Ammon's horn (tissue), 1 donor: Measurements from ENCODE around the gene DHRS12.

Experiments used
- DNase-seq: peaks from one replicate; pipeline ENCODE4 v3.0.0-alpha.2; 2016; ENCODE audit warnings: low spot score

DHRS12 gene

GRCh38 chr13:51807041-51807440 is 3.1 kb upstream of the DHRS12 start:
- DNase-seq, result no peak

DNA sequence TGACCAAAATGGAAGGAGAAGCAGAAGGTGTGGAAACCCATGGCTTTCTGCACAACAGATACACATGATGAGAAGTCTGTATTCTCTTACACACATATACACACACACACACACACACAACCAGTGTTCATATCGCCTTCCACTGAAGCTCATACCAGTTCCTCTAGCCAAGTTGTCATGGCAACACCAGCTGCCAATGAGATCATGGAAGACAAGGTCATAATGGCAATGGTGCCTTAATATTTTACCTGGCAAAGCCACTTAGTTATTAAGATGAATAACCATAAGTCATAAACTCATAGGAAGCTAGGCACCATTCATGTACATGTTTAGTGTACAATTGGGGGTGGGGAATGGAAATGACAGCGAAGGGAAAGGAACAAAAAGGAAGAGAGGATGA is 2.6 kb upstream of the DHRS12 start:
- peak; percentile 50 for DNase-seq

DNA sequence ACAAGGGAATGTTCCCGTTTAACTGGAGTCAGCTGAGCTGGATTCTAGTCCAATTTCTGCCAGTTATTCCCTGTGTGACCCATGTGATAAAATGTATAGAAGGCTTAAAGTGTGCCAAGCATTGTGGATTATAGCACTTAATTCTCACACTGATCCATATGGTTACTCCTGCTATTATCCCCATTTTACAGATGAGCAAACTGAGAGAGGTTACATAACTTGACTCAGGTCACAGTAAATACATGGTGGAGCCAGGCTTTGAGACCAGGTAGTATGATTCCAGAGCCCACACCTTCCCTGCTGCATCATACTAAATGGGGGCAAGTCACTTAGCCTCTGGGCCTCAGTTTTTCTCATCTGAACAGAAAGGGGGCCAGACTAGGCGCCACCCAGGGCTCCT is 2.0 kb upstream of the DHRS12 start:
- DNase-seq, result no peak

DNA sequence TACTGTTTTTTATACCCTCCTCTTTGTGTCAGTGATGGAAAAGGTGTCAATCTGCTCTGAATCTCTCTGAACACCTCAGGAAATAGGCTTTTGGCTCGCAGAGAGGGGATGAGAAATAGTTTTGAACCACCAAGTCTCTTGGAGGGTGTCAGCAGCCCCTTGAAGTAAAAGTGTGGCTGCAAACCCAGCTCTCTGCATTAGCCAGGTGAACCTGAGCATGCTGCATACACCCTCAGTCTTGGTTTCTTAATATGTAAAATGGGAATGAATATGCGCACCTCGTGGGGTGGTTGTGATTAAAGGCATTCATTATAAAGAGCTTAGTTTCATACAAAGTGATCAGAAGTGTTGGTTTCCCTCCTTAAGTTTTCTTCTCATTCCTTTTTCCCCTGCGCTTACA is 1.4 kb upstream of the DHRS12 start:
- no peak for DNase-seq

DNA sequence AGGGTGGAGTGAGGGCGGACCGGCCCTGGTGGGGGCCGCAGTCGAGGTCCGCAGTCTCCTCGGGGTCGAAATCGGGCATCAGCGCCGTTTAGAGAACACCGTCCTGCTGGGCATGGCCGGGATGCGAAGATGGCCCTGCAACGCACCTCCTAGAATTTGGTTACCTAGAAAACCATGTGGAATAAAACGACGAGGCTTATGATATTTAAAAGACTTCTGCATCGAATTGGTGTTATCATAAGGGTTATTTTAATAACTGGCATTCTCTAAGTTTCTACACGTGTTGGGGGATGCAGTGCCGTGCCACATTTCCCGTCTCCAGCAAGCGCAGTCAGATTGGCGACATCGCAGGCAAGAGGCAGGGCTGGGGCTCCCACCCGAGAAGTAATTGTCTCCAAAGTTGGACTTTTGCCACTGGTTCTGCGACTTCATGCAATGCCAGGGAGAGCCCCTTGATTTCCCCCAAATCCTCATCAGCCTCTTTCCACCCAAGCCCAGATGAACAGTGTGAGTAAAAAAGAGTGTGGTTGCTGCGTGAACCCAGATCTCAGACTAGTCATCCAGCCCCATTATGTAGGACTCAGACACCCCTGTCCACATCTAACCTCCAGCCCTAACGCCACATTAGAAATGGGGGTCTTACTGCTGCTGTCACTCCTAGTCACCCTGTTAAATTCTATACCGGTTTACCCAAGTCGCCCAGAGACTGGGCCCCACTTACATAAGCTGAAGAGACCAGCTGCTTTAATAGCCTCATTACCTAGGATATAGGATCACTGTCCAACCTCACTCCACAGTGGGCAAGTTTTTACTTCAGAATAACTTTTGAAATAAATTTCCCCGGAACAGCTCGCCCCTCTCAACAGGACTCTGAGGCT is 571 bp upstream of the DHRS12 start:
- peak; percentile 56 for DNase-seq

- no peak for DNase-seq
These were observed 1.1 kb downstream of the DHRS12 start for GRCh38 chr13:51802631-51803418.

DNA sequence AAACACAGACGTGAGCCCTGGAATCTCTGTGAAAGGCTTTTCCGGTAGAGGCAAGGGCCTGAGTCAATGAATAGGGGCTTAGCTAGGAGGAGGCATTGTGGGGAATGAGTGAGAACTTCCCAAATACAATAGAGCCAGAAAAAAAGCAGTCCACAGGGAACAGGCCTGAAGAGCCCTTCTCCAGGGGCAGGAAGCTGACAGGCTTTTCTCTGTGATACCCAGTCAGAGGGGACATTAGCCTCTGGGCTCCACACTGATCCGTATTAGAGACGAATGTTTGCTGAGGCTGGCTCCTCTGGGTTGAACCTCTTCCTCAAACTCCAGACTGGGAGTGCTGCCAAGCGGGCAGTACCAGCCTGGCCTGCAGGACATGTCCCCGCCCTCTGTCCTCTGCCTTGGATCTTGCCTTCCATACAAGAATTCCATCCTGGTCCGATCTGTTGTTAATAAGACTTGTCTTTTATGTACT is 2.3 kb downstream of the DHRS12 start:
- peak; percentile 91 for DNase-seq

GRCh38 chr13:51800486-51800885 is 3.5 kb downstream of the DHRS12 start:
- DNase-seq, result no peak

GRCh38 chr13:51799261-51799660 is 4.7 kb downstream of the DHRS12 start:
- DNase-seq, result no peak

DNA sequence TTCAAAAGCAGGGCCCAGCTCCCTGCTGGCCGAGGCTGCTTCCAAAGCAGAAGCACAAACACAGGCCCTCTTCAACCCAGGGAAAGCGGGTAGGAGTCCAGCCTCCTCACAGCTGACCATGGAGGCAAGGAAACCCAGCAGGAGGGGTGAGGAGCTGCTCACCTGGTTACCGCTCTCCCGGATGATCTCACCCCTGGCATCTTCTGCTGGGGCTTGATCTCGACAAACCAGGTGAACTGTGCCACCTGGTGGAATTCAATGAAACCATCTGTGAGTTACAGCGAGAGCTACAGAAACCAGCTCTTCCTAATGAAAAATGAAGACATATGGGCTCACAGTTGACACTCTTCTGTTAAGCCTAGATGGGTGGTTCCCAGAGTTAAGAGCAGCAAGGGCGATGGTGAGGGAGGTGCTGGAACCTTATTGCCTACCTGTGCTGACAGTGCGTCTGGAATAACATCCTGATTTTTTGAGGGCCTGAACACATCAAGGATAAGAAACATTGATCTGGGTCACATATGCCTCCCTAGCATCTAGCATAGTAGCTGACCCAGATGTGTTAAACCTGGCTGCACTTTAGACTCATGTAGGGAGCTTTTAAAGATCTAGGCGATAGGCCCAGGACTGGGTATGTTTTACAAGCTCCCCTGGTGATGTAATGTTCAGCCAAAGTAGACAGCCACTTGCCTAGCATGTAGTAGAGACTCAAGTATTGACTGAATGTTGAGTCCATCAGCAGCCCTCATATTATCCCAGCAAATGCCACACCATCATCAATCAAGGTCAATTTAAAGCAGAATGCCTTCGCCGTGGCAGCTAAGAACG is 6.1 kb downstream of the DHRS12 start:
- peak; percentile 72 for DNase-seq

DNA sequence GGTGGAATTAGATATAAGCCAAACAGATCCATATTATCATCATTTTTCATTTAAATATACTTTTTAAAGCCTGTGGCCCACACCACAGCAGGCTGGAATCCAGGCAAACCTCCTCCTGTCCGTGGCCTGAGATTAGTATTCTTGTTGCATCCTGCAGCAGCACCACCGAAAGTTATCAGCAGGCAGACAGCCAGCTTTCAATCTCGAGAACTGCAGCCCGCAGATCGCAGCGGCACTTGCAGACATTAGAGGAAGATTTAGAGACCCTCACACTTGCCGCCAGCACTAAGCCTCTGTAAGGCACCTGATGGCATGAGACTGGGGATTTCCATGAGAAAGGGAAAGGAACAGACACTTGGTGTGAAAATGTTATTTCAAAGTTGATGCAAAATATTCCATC is 7.4 kb downstream of the DHRS12 start:
- no peak for DNase-seq

DNA sequence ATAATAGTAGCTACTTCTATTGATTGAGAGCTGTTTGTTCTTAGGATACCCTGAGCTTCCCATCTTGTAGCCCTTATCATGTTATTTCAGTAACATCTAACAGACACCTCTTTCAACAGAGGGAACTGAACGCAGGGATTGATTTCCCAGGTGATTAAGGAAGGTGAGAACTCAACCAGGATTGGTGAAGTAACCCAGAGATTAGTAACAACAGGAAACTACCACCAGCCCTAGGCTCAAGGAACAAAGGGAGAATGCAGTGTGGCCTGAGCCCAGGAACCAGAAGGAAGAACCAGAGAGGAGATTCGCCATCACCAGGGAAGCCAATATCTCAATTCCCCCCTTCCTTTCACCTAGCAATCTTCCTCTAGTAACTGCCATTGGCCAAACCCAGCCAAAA is 8.5 kb downstream of the DHRS12 start:
- no peak for DNase-seq

DNA sequence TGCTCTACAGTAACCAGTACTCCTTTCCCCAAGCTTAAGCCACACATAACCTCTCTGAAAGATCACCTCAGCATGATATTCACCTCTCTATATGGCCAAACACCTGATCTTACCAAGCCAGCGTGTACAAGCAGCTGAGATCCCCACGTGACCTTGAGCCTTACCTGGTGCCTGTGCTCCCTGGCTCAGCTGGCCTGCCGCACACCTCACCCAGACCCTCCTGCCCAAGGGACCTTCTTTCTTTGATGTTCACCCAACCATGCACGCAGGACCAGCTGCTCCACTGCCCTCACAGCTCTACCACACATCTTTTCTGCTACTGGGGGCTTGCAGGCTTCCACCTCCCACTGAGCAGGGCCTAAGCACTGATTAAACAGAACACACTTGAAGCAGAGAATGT is 9.0 kb downstream of the DHRS12 start:
- no peak for DNase-seq

DNA sequence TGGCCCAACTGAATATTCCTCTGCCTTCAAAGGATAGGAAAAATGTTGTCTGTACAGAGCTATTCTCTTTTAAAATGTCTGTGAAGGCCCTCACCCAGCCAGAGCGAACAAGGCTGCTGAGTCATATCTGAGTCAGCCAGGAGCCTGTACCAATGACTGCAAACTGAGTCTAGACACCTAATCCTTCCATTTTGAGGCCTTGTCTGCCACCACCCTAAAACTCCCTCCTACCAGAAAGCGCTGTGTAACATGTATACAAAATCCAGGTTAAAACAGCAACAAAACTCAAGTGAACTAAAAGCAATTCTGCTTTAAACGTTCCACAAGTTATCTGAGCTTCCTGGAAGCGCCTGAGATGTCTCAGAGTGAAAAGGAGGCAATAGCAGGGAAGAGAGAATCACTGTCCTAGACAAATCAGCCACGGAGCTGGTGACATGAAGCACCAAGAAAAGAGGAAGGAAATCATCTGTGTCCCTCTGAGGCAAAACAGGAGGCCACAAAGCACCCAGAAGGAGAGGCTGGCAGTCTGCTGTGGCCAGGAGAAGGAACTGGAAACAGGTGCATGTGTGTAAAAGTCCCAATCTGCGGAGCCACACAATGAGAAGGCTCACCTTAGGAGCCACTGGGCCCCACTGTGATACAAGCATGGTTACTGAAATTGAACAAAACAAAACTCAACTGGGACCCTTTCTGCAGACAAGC is 10.2 kb downstream of the DHRS12 start:
- DNase-seq, result peak; percentile 72

DNA sequence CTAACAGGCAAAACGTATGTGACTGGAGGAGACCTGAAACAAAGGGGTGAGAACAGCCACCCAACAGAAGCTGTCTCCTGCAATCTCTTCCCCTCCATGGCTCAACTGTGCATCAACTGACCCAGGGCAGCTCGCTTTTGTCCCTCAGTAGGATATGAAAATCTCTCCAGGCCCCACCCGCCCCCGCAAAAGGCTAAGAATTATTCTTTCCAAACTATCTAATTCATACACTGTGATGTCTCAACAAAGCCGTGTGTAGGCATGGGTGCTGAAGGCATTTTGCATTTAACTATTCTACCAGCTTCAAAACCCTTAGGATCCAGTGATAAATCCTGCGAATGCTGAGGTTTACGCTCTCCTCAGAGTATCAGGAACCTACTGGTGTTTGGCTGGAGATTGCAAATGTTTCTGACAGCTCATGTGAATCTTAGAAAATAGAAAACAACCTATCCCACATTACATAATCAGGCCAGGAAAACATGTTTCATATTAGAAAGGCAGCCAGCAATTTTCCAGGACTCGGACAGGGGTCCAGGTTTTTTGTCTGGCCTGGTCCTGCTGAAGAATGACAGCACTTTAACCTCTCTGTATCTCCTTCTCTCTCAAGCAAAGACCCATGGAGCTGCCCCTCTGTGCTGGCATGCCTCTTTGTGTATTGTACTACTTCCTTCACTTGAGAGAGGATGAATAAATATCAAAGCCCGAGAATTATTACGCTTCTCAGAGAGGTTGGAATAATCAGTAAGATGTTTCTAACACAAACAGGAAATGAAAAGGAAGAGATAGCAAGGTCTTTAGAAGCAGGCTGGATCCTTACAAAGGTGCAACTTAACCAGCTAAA is 17.3 kb downstream of the DHRS12 start:
- DNase-seq, result no peak

- DNase-seq, result peak; percentile 66
These were observed 18.1 kb downstream of the DHRS12 start for GRCh38 chr13:51785712-51786424.

DNA sequence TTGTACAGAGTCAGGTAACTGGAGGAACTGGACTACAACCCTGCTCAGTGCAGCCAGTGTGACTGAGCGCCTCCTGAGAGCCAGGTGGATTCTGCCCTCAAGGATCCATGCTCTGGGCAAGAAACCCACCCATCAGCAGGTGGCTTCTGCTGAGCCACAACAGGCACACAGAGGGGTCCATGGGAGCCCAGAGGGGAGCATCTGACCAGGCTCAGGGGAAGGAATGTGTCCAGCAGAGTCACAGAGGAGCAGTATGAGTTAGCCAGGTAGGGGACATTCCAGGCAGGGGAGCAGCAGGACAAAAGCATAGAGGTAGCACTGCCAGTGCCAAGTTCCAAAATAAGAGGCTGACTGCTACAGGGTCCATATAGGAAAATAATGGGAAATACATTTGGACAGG is 19.9 kb downstream of the DHRS12 start:
- no peak for DNase-seq

DNA sequence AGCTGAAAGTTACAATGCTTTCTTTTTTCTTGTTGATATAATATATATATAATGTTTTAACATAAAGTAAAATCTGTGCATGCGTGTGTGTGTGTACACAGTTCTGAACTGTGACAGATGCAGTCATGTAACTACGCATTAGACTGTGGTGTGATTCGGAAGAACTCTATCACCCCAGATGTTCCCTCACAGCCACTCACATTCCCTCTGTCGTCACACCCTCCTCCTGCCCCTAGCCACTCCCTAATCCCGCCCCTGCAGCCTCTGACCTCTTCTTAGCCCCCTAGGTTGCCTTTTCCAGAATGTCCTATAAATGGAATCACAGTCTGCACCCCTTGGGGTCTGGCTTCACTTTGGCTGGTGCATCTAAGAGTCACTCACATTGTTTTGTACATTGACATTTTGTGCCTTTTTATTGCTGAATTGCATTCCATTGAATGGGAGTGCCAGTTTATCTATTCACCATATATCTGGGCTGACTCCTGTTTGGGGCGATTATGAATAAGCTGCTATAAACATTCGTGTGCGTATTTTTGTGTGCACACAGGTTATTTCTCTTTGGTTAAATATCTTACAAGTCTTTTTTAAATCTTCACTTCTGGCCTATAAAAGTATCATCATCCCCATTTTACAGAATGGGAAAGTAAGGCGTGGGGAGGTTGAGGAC is 20.4 kb downstream of the DHRS12 start:
- no peak for DNase-seq

- no peak for DNase-seq
These were observed 21.8 kb downstream of the DHRS12 start for GRCh38 chr13:51782026-51782710.
